Right lobe of liver (tissue), 4 donors: ENCODE data around the gene MCOLN2.

ENCODE experiments used
- CTCF ChIP-seq, 4 donors: fragments of 200-600 bp in 3 of 4; fragments of 450-650 bp in 1 of 4; IDR thresholded peaks; one replicate each; pipeline versions ENCODE4 v1.5.1 to v1.8.0; 2016 to 2022; ENCODE audit warnings: antibody characterized with exemption in 4 of 4, mild to moderate bottlenecking in 2 of 4
- POLR2A ChIP-seq: fragments of 450-650 bp; IDR thresholded peaks from one replicate; pipeline ENCODE4 v1.6.1; 2017; ENCODE audit warnings: antibody characterized with exemption, mild to moderate bottlenecking
- donor health status: DM: no; HTN: no; CAD: no.
- donor health status: DM: no; HTN: no; CAD: no.
- donor health status: DM: no; HTN: yes; CAD: no.

- TF ChIP-seq POLR2A = no peak
- no peak for TF ChIP-seq CTCF (IDR thresholded peaks at IDR 0.05)
Measured at GRCh38 chr1:84946631-84947030, 50.3 kb downstream of the MCOLN2 start.
